Endothelial cell of umbilical vein (primary cell): ENCODE measurements around the gene SNUPN. TPM values are rescaled to one million over a fixed set of nuclear protein-coding genes. Genes with fewer than 3 reads are reported as not detected.
"Not testable (repeated sequence)": the region's sequence is repeated elsewhere in the genome, so short reads cannot be mapped to it uniquely, and the experiment has no call there.

Experiments used
- BruUV-seq: library from RNA; stranded (reverse); fragments of 400-500 nt; replicated peaks from 2 replicates; lab custom pipeline; 2021; lab: Mats Ljungman, UMichigan
- CTCF ChIA-PET: fragments of 300-600, 350-600 bp; sonication (Branson Sonifier 250); formaldehyde crosslinking; loops from one replicate; lab custom pipeline; 2021; ENCODE audit warnings: antibody characterized with exemption, inconsistent platforms; lab: Charles Lee
- POLR2A ChIA-PET: fragments of 300-600, 350-600 bp; sonication (Branson Sonifier 250); formaldehyde crosslinking; loops from one replicate; lab custom pipeline; 2021; ENCODE audit warnings: antibody characterized with exemption, inconsistent platforms; lab: Charles Lee
- DNase-seq: peaks from one replicate; pipeline ENCODE4 v3.0.0-alpha.2; 2011; ENCODE audit warnings: low read depth, low spot score
- FAIRE-seq: peaks from 2 replicates; lab custom pipeline; 2011; peaks lifted over from hg19 to GRCh38; lab: Jason Lieb, UNC
- H2AFZ ChIP-seq: 2 replicates; pipeline ENCODE4 v1.6.0; 2012; ENCODE audit warnings: low read depth, low read length, control low read depth, inconsistent platforms
- H3K27ac ChIP-seq: 2 replicates; pipeline ENCODE4 v1.5.1; 2011; ENCODE audit warnings: low read depth, mild to moderate bottlenecking, control low read depth, low read length, moderate library complexity; ENCODE audit not compliant: insufficient read depth
- H3K27me3 ChIP-seq, 2 experiments: 2 replicates each; pipeline versions ENCODE4 v1.6.0 to v1.6.1; 2011; ENCODE audit warnings: low read length in 2 of 2, mixed read lengths in 1 of 2; ENCODE audit not compliant: control insufficient read depth in 2 of 2, insufficient read depth in 2 of 2
- H3K36me3 ChIP-seq, 2 experiments: 2 replicates in 1 of 2; 3 replicates in 1 of 2; pipeline ENCODE4 v1.5.1; 2011; ENCODE audit warnings: low read length in 2 of 2, mild to moderate bottlenecking in 1 of 2, moderate library complexity in 1 of 2; ENCODE audit not compliant: control insufficient read depth in 2 of 2, insufficient read depth in 2 of 2; ENCODE audit errors: extremely low read depth in 1 of 2
- H3K4me1 ChIP-seq: 3 replicates; pipeline ENCODE4 v1.5.1; 2011; ENCODE audit warnings: mild to moderate bottlenecking, low read length; ENCODE audit not compliant: control insufficient read depth, insufficient read depth; ENCODE audit errors: extremely low read depth
- H3K4me2 ChIP-seq: 2 replicates; pipeline ENCODE4 v1.6.1; 2011; ENCODE audit warnings: low read length, control low read depth, mixed read lengths; ENCODE audit not compliant: insufficient read depth
- H3K4me3 ChIP-seq, 3 experiments: fragments of 200-600 bp in 1 of 3; sonication (generic), shearing (Covaris generic) in 1 of 3; replicated peaks in 1 of 3; 2 replicates each; pipeline ENCODE4 v1.5.1; 2011 to 2016; ENCODE audit warnings: control low read depth in 3 of 3, low read length in 3 of 3, mild to moderate bottlenecking in 2 of 3, inconsistent platforms in 1 of 3, low read depth in 1 of 3, moderate library complexity in 1 of 3; ENCODE audit not compliant: insufficient read depth in 1 of 3
- H3K79me2 ChIP-seq: 2 replicates; pipeline ENCODE4 v1.6.0; 2012; ENCODE audit warnings: low read length, inconsistent platforms; ENCODE audit not compliant: control insufficient read depth, insufficient read depth
- H3K9ac ChIP-seq: replicated peaks from 2 replicates; pipeline ENCODE3; 2011; ENCODE audit warnings: low read length, control low read depth; ENCODE audit not compliant: insufficient read depth; ENCODE audit errors: extremely low read depth
- H3K9me1 ChIP-seq: replicated peaks from 3 replicates; pipeline ENCODE4 v1.6.0; 2011; ENCODE audit warnings: mild to moderate bottlenecking, low read length; ENCODE audit not compliant: control insufficient read depth, insufficient read depth; ENCODE audit errors: extremely low read depth
- H3K9me3 ChIP-seq: replicated peaks from 2 replicates; pipeline ENCODE4 v1.5.1; 2012; ENCODE audit warnings: low read length, inconsistent platforms; ENCODE audit not compliant: control insufficient read depth, insufficient read depth
- H4K20me1 ChIP-seq: replicated peaks from 2 replicates; pipeline ENCODE3; 2011; ENCODE audit warnings: mild to moderate bottlenecking, low read length; ENCODE audit not compliant: control insufficient read depth, insufficient read depth; ENCODE audit errors: extremely low read depth
- CTCF ChIP-seq, 2 donors: IDR thresholded peaks; 1 replicate in 1 of 2; 2 replicates in 1 of 2; pipeline ENCODE4 v1.5.1; 2011; ENCODE audit warnings: low read length in 2 of 2, mild to moderate bottlenecking in 2 of 2, moderate library complexity in 2 of 2, control low read depth in 1 of 2, inconsistent platforms in 1 of 2, low read depth in 1 of 2; ENCODE audit not compliant: insufficient read depth in 1 of 2; ENCODE audit errors: extremely low read depth in 1 of 2
- EZH2 ChIP-seq: IDR thresholded peaks from 2 replicates; pipeline ENCODE4 v1.6.1; 2012; ENCODE audit warnings: borderline replicate concordance, low read depth, mild to moderate bottlenecking, moderate library complexity, low read length, inconsistent platforms; ENCODE audit not compliant: severe bottlenecking
- FOS ChIP-seq: IDR thresholded peaks from 2 replicates; pipeline ENCODE4 v1.6.1; 2011; ENCODE audit warnings: mild to moderate bottlenecking, low read length, moderate library complexity, borderline replicate concordance; ENCODE audit not compliant: insufficient read depth
- GATA2 ChIP-seq: IDR thresholded peaks from 2 replicates; pipeline ENCODE4 v1.7.0; 2011; ENCODE audit warnings: low read depth, mild to moderate bottlenecking, moderate library complexity, mixed read lengths, low read length; ENCODE audit not compliant: insufficient read length, insufficient read depth
- JUN ChIP-seq: IDR thresholded peaks from 2 replicates; pipeline ENCODE4 v1.6.1; 2011; ENCODE audit warnings: borderline replicate concordance, low read depth; ENCODE audit not compliant: insufficient read length, insufficient read depth
- MAX ChIP-seq: IDR thresholded peaks from 2 replicates; pipeline ENCODE4 v1.6.1; 2011; ENCODE audit not compliant: insufficient read depth, insufficient read length
- MYC ChIP-seq: IDR thresholded peaks from one replicate; pipeline ENCODE4 v1.6.1; 2011; ENCODE audit warnings: mild to moderate bottlenecking, low read depth, low read length
- POLR2A ChIP-seq: IDR thresholded peaks from 2 replicates; pipeline ENCODE4 v1.6.1; 2012; ENCODE audit warnings: low read depth, mild to moderate bottlenecking, control low read depth, low read length
- POLR2AphosphoS5 ChIP-seq: IDR thresholded peaks from 2 replicates; pipeline ENCODE4 v1.6.1; 2012; ENCODE audit warnings: low read depth, mild to moderate bottlenecking, control low read depth, low read length, moderate library complexity; ENCODE audit not compliant: insufficient read depth
- dilution Hi-C: fragments of 300-500 bp; cut with MboI; formaldehyde crosslinking; loops from one replicate; pipeline ENCODE4 v1.15.0; 2019; ENCODE audit warnings: low sequenced_read_pairs; ENCODE audit not compliant: extremely low pct_ligation_motif_present
- intact Hi-C: fragments of 100-400 bp; cut with micrococcal nuclease; formaldehyde crosslinking; loops from one replicate; pipeline ENCODE4 v1.10.0; 2022
- polyA plus RNA-seq, 4 experiments: library from polyadenylated mRNA; depleted of rRNA in 3 of 4; stranded (reverse) in 3 of 4; unstranded in 1 of 4; fragments of >200 nt; gene quantifications; 2 replicates each; pipeline versions ENCODE4 v1.2.1 to v1.2.3, GENCODE V29; 2011 to 2012; ENCODE audit warnings: missing spikeins in 1 of 4
- total RNA-seq: library from RNA; stranded (reverse); gene quantifications from 2 replicates; pipeline ENCODE4 v1.2.3, GENCODE V29; 2021

The SNUPN gene
- total and polyA plus RNA-seq, 2 donors (not counting 3 experiments of a cell fraction or from before 2014, with no cell fraction given), result 13.2 to 25.1 TPM

- Histone ChIP-seq H3K27me3 (no peaks in the 10 kb centered on the region), H3K9me1 (no peaks in the 10 kb centered on the region), H3K4me1 (peaks cover 4% of the 10 kb centered on the region), H2AFZ (no peak overlapping the region), H3K9ac (no peak overlapping the region), H3K79me2 (peaks cover 3% of the 10 kb centered on the region), H3K27ac (no peak overlapping the region), H4K20me1 (no peaks in the 10 kb centered on the region), H3K9me3 (no peaks in the 10 kb centered on the region), H3K4me2 (no peak overlapping the region), H3K36me3 (no peaks in the 10 kb centered on the region), H3K4me3 (no peak overlapping the region)
- ChIA-PET POLR2A (interaction anchor here (0.6 kb wide), 1 partner anchor 8 kb away, joined by 13 read pairs; no protein-coding TSS in a partner anchor), CTCF (no interaction called here)
- dilution Hi-C loops, result loop anchor here (25.0 kb wide), 1 partner anchor 121 kb away; the partner anchor contains the start of gene SIN3A
- no peak for FAIRE-seq
- intact Hi-C loops, result no loop called here
- no TSS peak for BruUV-seq
- TF ChIP-seq CTCF (IDR thresholded peaks at IDR 0.05; ENCODE audit: extremely low read depth in 1 of 2, insufficient read depth in 1 of 2, low read depth in 1 of 2, low read length in 2 of 2), result no peak
- no peak for TF ChIP-seq FOS
- TF ChIP-seq GATA2, result no peak
- no peak for TF ChIP-seq MYC
- no peak for TF ChIP-seq MAX
- no peak for TF ChIP-seq POLR2AphosphoS5
- TF ChIP-seq POLR2A, result no peak
- TF ChIP-seq JUN, result no peak
- TF ChIP-seq EZH2, result no peak
- no peak for DNase-seq
Observed at GRCh38 chr15:75583701-75584100, 41.8 kb downstream of the SNUPN start.

GRCh38 chr15:75582943-75583342 is 42.6 kb downstream of the SNUPN start:
- H4K20me1 ChIP-seq, H3K9me1 ChIP-seq, H2AFZ ChIP-seq, POLR2A ChIA-PET, H3K4me1 ChIP-seq, H3K9me3 ChIP-seq, H3K27me3 ChIP-seq, H3K4me2 ChIP-seq, BruUV-seq, intact Hi-C loops, H3K27ac ChIP-seq, DNase-seq, H3K36me3 ChIP-seq, H3K4me3 ChIP-seq, CTCF ChIA-PET, H3K9ac ChIP-seq, FAIRE-seq: not testable (repeated sequence)
- peaks cover 10% of the 10 kb centered on the region for H3K79me2 ChIP-seq
- dilution Hi-C loops, result loop anchor here (25.0 kb wide), 1 partner anchor 121 kb away; the partner anchor contains the start of gene SIN3A
